Heart left ventricle (tissue), 13 donors: Measurements from ENCODE around the gene PI4KB.

ENCODE experiments used
- POLR2A ChIP-seq, 2 donors: fragments of 450-650 bp; IDR thresholded peaks; one replicate each; pipeline ENCODE4 v1.6.1; 2017; ENCODE audit warnings: antibody characterized with exemption in 2 of 2, mild to moderate bottlenecking in 2 of 2, moderate library complexity in 2 of 2
- TF ChIP-seq, protein P1 (sequence below), 12 donors: fragments of 200-600 bp; sonication (generic) in 4 of 12; IDR thresholded peaks; one replicate each; pipeline versions ENCODE4 v1.5.0 to v1.8.0; 2018 to 2022; ENCODE audit warnings: antibody characterized with exemption in 12 of 12, mild to moderate bottlenecking in 5 of 12
- donor health status: ischemic (EF 13 %, LVEDD 7.1; RV severe dilation, severe dysfunction).
- donor health status: DM: no; HTN: yes; CAD: no.
- donor health status: DM: no; HTN: no; CAD: no.
- donor health status: ischemic (EF 25% LVEDD 6.9; RV normal size, moderate dysfunction).
- donor health status: ischemic (EF 25% LVEDD 5.7; RV mildly dilated, moderate dysfunction).
- donor health status: ischemic (EF 35%, LVEDD 5.7; RV mildly dilated, moderate dysfunction).
- donor health status: nonischemic (EF 11% LVEDD 7.7; RV severe dilation, severe dysfunction).
- donor health status: DM: yes; HTN: yes; CAD: no.
- donor health status: PGD.
- donor health status: ischemic (EF 29% LVEDD 5.4; RV normal size, mild dysfunction).
- donor health status: nonischemic (EF 23%, LVEDD 6.1; RV moderate dilation, normal function).

DNA sequence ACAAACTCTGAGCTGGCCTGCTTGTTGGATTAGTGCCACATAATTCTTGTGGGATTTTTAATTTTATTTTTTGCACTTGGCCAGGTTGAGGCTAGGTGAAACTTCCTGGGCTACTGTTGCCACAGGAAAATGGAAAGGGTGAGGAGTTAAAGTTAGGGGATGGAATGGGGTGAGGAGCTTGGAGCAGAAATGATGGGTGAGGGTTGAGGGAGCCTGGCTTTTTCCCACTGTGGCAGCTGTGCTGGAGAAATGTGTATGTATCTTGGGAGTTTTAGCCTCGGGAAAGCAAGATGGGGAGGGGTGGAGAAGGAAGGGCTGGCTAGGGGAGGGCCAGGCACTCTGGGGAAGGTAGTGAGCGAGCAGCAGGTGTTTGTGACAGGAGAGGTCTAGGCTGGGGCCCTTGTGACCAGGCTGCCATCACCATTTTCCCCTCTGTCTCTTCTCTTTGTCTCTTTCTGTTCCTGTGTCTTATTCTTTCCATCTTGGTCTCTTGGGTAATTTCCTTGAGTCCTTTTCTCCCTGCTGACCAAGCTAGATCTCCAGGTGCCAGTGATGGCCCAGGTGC, 43.1 kb downstream of the PI4KB start:
- TF ChIP-seq POLR2A (IDR thresholded peaks at IDR 0.05) = no peak
- TF ChIP-seq, protein P1, sequence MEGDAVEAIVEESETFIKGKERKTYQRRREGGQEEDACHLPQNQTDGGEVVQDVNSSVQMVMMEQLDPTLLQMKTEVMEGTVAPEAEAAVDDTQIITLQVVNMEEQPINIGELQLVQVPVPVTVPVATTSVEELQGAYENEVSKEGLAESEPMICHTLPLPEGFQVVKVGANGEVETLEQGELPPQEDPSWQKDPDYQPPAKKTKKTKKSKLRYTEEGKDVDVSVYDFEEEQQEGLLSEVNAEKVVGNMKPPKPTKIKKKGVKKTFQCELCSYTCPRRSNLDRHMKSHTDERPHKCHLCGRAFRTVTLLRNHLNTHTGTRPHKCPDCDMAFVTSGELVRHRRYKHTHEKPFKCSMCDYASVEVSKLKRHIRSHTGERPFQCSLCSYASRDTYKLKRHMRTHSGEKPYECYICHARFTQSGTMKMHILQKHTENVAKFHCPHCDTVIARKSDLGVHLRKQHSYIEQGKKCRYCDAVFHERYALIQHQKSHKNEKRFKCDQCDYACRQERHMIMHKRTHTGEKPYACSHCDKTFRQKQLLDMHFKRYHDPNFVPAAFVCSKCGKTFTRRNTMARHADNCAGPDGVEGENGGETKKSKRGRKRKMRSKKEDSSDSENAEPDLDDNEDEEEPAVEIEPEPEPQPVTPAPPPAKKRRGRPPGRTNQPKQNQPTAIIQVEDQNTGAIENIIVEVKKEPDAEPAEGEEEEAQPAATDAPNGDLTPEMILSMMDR (IDR thresholded peaks at IDR 0.05) = no peak
